ENCODE results near the gene SNX22.

DNA sequence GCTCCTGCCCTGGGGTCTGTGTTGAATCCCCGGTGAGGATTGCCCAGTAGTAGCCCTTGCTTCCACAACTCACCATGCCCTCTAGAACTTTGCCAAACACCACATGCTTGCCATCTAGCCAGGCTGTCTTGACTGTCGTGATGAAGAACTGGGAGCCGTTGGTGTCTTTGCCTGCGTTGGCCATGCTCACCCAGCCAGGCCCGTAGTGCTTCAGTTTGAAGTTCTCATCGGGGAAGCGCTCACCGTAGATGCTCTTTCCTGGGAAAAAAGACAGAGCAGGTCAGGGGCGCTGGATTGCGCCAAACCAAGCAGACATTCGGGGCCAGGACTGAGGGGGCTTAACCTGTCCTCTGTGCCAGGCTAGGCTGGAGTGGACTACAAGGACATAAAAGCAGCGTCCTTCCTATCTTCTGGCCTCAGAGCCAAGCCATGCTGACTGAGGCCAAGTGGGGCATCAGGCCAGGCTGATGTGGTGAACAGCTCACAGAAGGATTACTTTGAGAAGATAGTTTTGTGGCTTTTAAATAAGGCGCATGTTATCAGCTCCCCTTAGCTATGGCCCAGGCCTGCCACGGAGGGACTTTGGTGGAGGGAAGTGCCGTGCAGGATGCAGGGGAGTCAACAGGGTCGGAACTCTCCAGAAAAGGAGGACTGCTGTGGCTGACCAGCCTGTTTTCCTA is 5.3 kb downstream of the SNX22 start:
- TF ChIP-seq, protein P1, sequence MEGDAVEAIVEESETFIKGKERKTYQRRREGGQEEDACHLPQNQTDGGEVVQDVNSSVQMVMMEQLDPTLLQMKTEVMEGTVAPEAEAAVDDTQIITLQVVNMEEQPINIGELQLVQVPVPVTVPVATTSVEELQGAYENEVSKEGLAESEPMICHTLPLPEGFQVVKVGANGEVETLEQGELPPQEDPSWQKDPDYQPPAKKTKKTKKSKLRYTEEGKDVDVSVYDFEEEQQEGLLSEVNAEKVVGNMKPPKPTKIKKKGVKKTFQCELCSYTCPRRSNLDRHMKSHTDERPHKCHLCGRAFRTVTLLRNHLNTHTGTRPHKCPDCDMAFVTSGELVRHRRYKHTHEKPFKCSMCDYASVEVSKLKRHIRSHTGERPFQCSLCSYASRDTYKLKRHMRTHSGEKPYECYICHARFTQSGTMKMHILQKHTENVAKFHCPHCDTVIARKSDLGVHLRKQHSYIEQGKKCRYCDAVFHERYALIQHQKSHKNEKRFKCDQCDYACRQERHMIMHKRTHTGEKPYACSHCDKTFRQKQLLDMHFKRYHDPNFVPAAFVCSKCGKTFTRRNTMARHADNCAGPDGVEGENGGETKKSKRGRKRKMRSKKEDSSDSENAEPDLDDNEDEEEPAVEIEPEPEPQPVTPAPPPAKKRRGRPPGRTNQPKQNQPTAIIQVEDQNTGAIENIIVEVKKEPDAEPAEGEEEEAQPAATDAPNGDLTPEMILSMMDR (IDR thresholded peaks at IDR 0.05), result no peak
- TF ChIP-seq POLR2A (IDR thresholded peaks at IDR 0.05), result no peak

All from right lobe of liver (tissue), 4 donors.